T-helper 22 cell (primary cell): ENCODE measurements around the gene PACS1.
A peak's percentile ranks its signal among the peaks of the same experiment; 100 is the strongest.

ENCODE experiments used
- DNase-seq: peaks from one replicate; pipeline ENCODE4 v3.0.0-alpha.2; 2020; ENCODE audit warnings: low read depth

Gene PACS1

DNA sequence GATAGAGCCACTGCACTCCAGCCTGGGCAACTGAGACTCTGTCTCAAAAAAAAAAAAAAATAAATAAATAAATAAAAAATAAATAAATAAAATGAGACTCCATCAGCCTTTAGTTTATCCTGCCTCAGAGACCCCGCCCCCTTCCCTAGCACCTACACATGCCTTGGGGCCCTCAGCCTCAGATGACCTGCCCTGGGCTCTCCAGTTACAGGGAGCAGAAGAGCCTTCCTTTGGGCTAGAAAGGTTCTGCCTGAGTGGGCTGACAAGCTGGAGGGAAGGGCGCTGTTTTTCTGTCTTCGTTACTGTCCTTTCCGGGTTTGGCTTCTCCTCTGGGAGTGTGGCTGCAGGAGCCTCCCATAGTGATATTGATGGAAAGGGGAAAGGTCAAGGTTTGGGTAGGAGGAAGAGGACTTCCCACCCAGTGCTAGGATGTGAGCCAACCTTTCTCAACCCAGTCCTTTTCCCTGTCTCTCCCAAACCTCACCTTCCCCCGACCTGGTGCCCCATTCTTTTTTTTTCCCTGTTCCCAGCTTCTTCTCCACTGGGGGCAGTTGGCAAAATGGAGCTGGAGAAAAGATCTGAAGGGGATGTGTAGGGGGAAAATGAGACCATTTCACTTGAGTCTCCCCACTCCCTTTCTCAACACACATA, 19.4 kb upstream of the PACS1 start:
- no peak for DNase-seq

- DNase-seq = no peak
Observed at GRCh38 chr11:66051371-66051765, 18.7 kb upstream of the PACS1 start.

- DNase-seq = peak; percentile 96
Observed at GRCh38 chr11:66051766-66052663, 18.1 kb upstream of the PACS1 start, which contains the start of gene SF3B2. Gene SF3B2, plus strand, starts transcription at chr11:66052364. Its CDS starts 21 bp downstream, at chr11:66052385.

DNA sequence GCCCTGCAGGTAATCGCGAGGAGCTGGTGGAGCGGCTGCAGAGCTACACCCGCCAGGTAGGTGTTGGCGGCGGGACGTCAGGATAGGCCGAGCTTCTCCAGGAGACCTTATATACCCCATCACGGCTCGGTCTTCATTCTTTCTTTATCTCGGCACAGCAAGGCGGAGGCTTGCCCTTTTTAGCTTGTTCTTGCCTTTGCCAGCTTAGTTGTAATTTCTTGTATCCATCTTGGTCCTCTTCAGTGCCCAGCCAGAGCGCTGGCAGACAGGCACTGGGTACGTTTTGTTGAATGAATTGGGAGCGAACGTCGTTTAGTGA, 17.4 kb upstream of the PACS1 start:
- DNase-seq = no peak

GRCh38 chr11:66055021-66055420, 15.1 kb upstream of the PACS1 start:
- DNase-seq = no peak

DNA sequence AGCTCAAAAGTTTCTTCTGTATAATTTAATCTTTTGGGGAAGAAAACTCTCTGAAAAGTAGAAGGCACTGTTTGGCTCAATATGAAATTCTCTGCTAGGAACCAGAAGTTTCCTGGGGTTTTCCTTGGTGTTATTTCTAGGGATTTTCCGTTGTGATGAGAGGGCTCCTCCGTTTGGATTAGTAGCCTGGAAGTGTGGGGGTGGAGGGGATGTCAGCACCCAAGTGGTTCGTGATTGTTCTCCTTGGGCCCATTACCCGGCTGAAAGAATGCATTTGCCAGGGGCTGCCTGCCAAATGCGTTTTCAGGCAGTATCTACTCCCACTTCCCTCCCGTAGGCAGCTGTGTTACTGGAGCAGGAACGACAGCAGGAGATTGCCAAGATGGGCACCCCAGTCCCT, 13.6 kb upstream of the PACS1 start:
- no peak for DNase-seq

DNA sequence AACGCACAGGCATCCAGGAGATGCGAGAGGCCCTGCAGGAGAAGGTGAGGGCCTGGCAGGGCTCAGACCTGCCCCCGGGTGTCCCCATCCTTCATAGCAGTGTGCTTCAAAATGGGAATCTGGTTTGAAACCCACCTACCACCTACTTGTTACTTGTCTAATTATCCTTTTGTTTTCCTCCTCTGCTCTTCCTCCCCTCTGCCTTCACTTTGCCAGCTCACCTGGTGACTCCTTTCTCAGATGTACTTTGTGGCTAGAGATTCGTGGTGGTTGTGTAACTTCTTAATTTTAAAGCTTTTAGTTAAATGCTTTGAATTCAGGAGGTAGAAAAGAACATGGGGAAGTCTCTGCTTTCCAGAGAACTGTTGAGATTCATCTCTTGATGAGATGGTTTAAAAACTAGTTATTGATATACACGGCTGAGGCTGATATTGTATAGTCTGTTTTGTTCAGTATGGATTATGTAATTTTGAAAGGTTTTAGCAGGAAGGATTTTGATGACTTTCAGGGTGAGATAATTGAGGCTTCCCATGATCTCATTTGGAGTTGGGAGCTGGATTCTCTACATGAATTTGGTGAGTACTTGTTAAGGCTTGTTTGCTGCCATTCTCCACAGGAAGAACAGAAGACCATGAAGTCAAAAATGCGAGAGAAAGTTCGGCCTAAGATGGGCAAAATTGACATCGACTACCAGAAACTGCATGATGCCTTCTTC, 9.9 kb upstream of the PACS1 start:
- DNase-seq = no peak

GRCh38 chr11:66061268-66061667, 8.8 kb upstream of the PACS1 start:
- DNase-seq = no peak

- DNase-seq = no peak
Observed at GRCh38 chr11:66062408-66062807, 7.7 kb upstream of the PACS1 start.

DNA sequence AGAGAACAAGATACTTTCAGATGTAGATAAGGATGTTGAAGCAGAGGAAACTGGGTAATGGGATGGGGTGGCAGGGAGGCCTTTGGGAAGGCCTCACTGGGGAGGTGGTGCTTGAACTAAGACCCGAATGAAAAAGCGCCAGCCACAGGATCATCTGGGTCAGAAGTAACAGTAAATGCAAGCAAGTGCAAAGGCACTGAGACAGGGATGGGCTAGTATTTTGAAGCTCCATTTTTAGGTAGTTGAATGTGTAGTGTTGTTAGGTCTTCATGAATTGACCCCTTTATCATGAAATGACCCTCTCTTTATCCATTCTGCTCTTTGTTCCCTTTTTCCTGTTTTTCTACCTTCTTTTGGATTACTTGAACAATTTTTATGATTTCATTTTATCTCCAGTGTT, 6.2 kb upstream of the PACS1 start:
- DNase-seq = no peak

DNA sequence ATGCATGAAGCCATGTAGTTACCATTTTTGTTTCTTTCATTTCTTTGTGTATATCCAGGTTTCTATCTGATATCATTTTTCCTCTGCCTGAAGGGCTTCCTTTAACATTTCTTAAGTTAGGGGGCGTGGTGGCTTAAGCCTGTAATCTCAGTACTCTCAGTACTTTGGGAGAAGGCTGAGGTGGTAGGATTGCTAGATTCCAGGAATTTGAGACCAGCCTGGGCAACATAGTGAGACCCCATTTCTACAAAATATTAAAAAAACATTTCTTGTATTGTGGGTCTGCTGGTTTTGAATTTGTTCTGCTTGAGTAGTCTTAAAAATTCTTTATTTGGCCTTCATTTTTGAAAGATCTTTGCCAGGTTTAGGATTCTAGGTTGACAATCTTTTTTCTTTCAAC, 5.5 kb upstream of the PACS1 start:
- no peak for DNase-seq

- no peak for DNase-seq
Observed at GRCh38 chr11:66066751-66067150, 3.3 kb upstream of the PACS1 start.

DNA sequence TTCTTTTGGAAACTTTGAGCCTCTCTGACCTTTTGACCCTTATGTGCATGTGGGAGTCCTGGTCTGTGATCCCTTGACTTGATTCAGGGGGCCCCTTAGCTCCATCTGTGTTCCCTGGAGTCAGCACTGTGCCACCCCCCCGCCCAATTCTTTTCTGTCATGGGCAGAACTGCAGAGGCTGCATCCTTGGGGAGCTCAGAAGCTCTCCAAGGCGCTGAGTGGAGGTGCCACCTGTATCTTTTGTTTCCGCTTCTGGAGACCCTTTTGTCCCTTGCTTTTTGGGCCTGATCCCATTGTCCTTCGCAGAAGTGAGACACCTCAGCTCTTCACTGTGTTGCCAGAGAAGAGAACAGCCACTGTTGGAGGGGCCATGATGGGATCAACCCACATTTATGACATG, 2.4 kb upstream of the PACS1 start:
- no peak for DNase-seq

- peak; percentile 47 for DNase-seq
Observed at GRCh38 chr11:66068154-66068821, 1.8 kb upstream of the PACS1 start.

GRCh38 chr11:66068923-66069714, 953 bp upstream of the PACS1 start:
- DNase-seq = peak; percentile 18

- DNase-seq = no peak
Observed at GRCh38 chr11:66070604-66071380, 720 bp downstream of the PACS1 start.

DNA sequence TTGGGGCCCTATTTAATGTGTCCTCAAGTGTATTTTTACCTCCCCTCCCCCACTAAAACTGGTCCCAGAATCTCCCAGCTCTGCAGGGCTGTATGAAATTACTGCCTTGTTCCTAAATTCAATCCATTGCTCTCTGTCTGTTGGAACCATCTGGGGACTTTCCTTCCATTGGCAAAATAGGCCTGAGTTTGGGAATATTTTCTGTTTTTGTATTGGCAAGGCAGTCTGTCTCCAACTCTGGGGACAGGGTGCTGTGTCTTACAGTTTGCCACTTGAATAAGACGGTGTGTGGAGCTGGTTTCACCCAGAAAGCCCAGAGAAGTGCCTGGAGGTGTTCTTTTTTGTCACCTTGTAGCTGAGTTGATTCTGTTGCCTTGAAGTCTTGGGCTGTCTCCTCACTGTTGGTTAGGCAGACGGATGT, 1.3 kb downstream of the PACS1 start:
- no peak for DNase-seq

DNA sequence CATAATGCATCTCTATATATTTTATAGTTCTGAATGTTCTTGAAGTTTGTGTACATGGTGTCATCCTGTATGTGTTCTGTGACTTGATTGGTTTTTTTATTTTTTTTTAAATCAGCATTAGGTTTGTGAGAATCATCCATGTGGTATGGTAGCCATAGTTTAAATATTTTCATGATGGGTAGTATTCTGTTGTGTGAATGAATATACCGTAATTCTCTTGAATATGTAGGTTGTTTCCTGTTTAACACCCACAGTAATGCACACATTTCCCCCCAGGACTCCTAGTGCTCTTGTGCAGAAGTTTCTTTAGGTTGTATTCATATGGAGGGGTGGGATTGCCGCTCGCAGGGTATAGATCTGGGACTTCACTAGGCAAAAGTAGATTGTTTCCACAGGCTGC, 2.0 kb downstream of the PACS1 start:
- DNase-seq = no peak

GRCh38 chr11:66072518-66072917, 2.4 kb downstream of the PACS1 start:
- no peak for DNase-seq

GRCh38 chr11:66073669-66074068, 3.6 kb downstream of the PACS1 start:
- no peak for DNase-seq

GRCh38 chr11:66075273-66075672, 5.2 kb downstream of the PACS1 start:
- no peak for DNase-seq
